Measurements from ENCODE around the gene SNN. TPM values are rescaled to one million over a fixed set of nuclear protein-coding genes. Genes with fewer than 3 reads are reported as not detected.

The SNN gene
- total and polyA plus RNA-seq, 4 donors = 9.4 to 29.0 (median 18.9) TPM

DNA sequence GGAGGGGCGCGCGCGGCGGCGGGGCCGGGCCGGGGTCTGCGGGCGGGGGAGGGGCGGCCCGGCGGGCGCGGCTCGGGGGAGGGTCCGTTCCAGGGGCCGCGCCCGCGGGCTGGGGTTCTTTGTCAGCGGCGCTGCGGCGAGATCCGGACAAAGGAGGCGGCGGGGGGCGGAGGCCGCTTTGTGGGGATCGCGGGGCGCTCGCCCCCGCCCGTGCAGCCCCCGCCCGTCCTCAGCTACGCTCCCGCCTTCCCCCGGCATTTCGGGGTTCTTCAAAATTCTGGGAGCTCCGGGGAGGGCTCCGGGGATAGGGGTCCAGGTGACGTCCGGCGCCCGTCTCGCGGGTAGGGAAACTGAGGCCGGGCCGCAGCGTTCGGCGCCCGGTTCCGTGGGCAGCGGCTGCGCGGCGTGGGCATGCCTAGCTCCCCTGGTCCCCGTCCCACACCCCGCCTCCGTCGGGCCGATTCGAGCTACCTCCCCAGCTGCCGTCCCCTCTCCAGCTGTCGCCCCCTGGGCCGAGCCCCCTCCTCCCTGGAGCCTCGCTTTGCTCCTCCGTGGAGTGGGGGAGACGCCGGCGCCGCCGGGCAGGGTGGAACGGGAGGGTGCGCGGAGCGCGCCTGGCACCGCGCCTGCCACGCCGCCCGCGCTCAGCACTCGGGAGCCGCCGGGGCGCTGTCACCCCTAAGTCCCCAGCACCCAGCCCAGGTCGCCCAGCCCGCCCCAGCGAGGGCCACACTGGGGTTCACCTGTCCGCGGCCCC is 546 bp downstream of the SNN start:
- H3K4me3 ChIP-seq = peak overlapping the region; percentile 74
- DNase-seq (peak in 1 of 3 donors; percentile 39), ATAC-seq (ENCODE audit: insufficient read depth, low FRiP score) (no peak)
- H3K4me1 ChIP-seq (ENCODE audit: control insufficient read depth in 5 of 5, insufficient read depth in 5 of 5, low read length in 5 of 5) = peaks cover 0 to 50% (median 24%) of the 10 kb centered on the region in 5 donors
- peak overlapping the region; percentile 69 to 79 for H3K27ac ChIP-seq (ENCODE audit: low read depth in 1 of 2, low read length in 1 of 2)
- no peaks in the 10 kb centered on the region for H3K27me3 ChIP-seq (ENCODE audit: control insufficient read depth in 3 of 3, insufficient read depth in 3 of 3, low read length in 2 of 3)
- no peaks in the 10 kb centered on the region for H3K36me3 ChIP-seq (ENCODE audit: control insufficient read depth in 4 of 4, insufficient read depth in 4 of 4, low read length in 4 of 4)
- H3K9ac ChIP-seq (ENCODE audit: insufficient read depth in 1 of 2, low read length in 2 of 2) = peak overlapping the region; percentile 55 to 62
- 1 to 2% methylated on average over 57 to 97 of the region's 97 CpGs for WGBS, 2 donors
- H3K9me3 ChIP-seq (ENCODE audit: control insufficient read depth in 4 of 4, insufficient read depth in 3 of 4, low read length in 3 of 4) = no peaks in the 10 kb centered on the region
- TF ChIP-seq, protein P1, sequence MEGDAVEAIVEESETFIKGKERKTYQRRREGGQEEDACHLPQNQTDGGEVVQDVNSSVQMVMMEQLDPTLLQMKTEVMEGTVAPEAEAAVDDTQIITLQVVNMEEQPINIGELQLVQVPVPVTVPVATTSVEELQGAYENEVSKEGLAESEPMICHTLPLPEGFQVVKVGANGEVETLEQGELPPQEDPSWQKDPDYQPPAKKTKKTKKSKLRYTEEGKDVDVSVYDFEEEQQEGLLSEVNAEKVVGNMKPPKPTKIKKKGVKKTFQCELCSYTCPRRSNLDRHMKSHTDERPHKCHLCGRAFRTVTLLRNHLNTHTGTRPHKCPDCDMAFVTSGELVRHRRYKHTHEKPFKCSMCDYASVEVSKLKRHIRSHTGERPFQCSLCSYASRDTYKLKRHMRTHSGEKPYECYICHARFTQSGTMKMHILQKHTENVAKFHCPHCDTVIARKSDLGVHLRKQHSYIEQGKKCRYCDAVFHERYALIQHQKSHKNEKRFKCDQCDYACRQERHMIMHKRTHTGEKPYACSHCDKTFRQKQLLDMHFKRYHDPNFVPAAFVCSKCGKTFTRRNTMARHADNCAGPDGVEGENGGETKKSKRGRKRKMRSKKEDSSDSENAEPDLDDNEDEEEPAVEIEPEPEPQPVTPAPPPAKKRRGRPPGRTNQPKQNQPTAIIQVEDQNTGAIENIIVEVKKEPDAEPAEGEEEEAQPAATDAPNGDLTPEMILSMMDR (IDR thresholded peaks at IDR 0.05; ENCODE audit: control extremely low read depth, extremely low read depth) = no peak

DNA sequence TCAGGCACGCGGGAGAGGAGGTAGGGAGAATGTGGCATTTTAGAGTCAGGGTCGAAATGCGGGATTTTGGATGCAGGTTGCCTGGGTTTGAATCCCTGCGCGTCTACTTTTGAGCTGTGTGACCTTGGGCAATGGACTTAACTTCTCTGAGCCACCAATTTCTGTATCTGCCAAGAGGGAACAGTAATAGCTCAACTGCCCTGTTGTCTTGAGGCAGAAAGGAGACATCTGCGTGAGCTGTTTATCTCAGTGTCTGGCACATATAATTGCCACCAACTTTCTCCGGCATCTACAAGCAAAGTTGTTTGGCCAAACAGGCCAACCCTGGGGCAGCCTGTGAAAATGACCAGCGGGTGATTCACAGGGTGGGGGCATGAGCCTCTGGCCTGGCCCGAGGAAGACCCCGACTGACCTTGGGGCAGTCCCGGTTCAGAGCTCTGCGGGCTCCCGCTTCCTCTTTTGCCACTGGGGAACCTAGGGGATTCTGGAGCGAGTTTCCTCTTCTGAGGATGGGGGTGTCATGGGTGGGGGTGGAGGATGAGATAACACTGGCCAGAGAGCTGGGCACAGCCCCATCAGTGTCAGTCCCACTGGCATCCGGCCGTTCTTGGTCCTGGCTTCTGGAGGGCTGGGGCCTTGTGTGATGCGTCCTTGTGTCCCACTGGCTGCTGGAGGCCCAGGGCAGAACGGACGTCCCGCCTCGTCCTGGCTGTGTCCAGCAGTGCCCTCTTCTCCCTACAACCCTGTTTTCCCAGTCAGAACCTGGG is 1.3 kb downstream of the SNN start:
- peaks cover 0 to 58% (median 27%) of the 10 kb centered on the region in 5 donors for H3K4me1 ChIP-seq (ENCODE audit: control insufficient read depth in 5 of 5, insufficient read depth in 5 of 5, low read length in 5 of 5)
- H3K36me3 ChIP-seq (ENCODE audit: control insufficient read depth in 4 of 4, insufficient read depth in 4 of 4, low read length in 4 of 4) = no peaks in the 10 kb centered on the region
- peak overlapping the region; percentile 74 for H3K4me3 ChIP-seq
- peak overlapping the region; percentile 69 to 79 for H3K27ac ChIP-seq (ENCODE audit: low read depth in 1 of 2, low read length in 1 of 2)
- peak overlapping the region in 1 of 2 donors; percentile 62 for H3K9ac ChIP-seq (ENCODE audit: insufficient read depth in 1 of 2, low read length in 2 of 2)
- ATAC-seq (ENCODE audit: insufficient read depth, low FRiP score) = peak; percentile 17
- no peaks in the 10 kb centered on the region for H3K9me3 ChIP-seq (ENCODE audit: control insufficient read depth in 4 of 4, insufficient read depth in 3 of 4, low read length in 3 of 4)
- H3K27me3 ChIP-seq (ENCODE audit: control insufficient read depth in 3 of 3, insufficient read depth in 3 of 3, low read length in 2 of 3) = no peaks in the 10 kb centered on the region
- 26 to 33% methylated on average over 22 of the region's 22 CpGs for WGBS, 2 donors
- TF ChIP-seq, protein P1 (IDR thresholded peaks at IDR 0.05; ENCODE audit: control extremely low read depth, extremely low read depth) = no peak
- peak in 1 of 3 donors; percentile 46 for DNase-seq

DNA sequence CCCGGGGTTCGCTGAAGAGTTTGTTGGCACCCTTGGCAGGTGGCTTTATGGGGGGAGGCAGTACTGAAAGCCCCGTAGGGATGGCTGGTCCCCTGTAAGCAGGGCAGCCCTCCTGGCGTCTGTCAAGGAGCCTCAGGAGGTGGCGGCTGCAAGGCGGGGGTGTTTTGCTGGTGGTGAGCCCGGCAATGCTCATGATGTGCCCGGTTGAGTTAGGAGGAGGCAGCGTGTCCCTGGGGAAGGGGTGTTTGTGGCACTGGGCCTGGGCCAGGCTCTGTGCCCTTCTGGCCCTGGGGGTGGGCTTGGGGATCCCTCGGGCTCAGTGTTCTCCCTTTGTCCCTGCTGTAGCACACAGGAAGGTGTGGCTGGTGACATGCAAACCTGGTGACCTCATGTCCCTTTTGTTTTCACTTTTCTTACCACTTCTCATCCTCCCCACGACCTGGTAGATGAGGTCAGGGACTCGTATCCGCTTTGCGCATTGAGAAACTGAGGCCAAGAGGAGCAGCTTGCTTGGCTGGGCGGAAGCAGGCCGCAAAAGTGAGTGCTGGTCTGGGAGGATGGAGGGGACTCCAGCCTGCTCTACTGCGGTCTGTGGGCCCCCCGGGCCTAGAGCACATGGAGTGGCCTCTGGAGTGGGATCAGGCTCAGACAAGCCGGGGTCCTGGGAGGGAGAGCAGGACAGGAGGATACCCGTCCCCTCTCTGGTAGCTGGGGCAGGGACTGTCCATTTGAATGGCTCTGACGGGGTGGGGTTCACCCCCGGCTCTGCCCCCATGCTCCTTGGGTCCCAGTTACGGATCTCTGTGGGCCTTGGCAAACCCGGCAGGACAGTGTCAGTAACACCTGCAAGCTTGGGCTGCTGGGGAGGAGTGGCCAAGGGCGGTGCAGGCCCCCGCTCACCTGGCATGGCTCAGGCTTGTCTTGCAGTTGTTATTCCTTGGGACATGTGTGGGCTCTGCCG is 2.2 kb downstream of the SNN start:
- DNase-seq = no peak
- Histone ChIP-seq H3K9me3 (ENCODE audit: control insufficient read depth in 4 of 4, insufficient read depth in 3 of 4, low read length in 3 of 4) (no peaks in the 10 kb centered on the region), H3K9ac (ENCODE audit: insufficient read depth in 1 of 2, low read length in 2 of 2) (no peak overlapping the region), H3K36me3 (ENCODE audit: control insufficient read depth in 4 of 4, insufficient read depth in 4 of 4, low read length in 4 of 4) (no peaks in the 10 kb centered on the region), H3K27ac (ENCODE audit: low read depth in 1 of 2, low read length in 1 of 2) (peak overlapping the region; percentile 30 to 79), H3K4me3 (no peak overlapping the region), H3K4me1 (ENCODE audit: control insufficient read depth in 5 of 5, insufficient read depth in 5 of 5, low read length in 5 of 5) (peaks cover 0 to 54% (median 24%) of the 10 kb centered on the region in 5 donors), H3K27me3 (ENCODE audit: control insufficient read depth in 3 of 3, insufficient read depth in 3 of 3, low read length in 2 of 3) (no peaks in the 10 kb centered on the region)
- WGBS, 2 donors = 63 to 69% methylated on average over 27 of the region's 27 CpGs
- TF ChIP-seq, protein P1 (IDR thresholded peaks at IDR 0.05; ENCODE audit: control extremely low read depth, extremely low read depth) = no peak
- no peak for ATAC-seq (ENCODE audit: insufficient read depth, low FRiP score)

All from lung (tissue), 12 donors.